H9 (cell line): ENCODE measurements around the gene NPTX2. TPM values are rescaled to one million over a fixed set of nuclear protein-coding genes. Genes with fewer than 3 reads are reported as not detected.

Experiments
- DNase-seq: peaks from one replicate; pipeline ENCODE4 v3.0.0-alpha.2; 2017
- H2AFZ ChIP-seq: one replicate; pipeline ENCODE4 v1.6.1; 2013; ENCODE audit warnings: mild to moderate bottlenecking, low read length, control low read depth, moderate library complexity
- H2AK5ac ChIP-seq: 2 replicates; pipeline ENCODE4 v1.6.1; 2013; ENCODE audit warnings: low read length, control low read depth, mixed read lengths; ENCODE audit not compliant: insufficient read length
- H2BK120ac ChIP-seq: one replicate; pipeline ENCODE4 v1.6.1; 2013; ENCODE audit warnings: low read depth, mild to moderate bottlenecking, low read length, control low read depth, inconsistent platforms; ENCODE audit not compliant: poor library complexity, severe bottlenecking
- H2BK12ac ChIP-seq: 2 replicates; pipeline ENCODE4 v1.6.1; 2013; ENCODE audit warnings: low read length, control low read depth, mixed read lengths, low read depth; ENCODE audit not compliant: insufficient read length
- H2BK15ac ChIP-seq: 2 replicates; pipeline ENCODE4 v1.6.1; 2013; ENCODE audit warnings: low read depth, low read length, control low read depth
- H2BK20ac ChIP-seq: one replicate; pipeline ENCODE4 v1.6.1; 2013; ENCODE audit warnings: low read depth, mild to moderate bottlenecking, low read length, control low read depth, inconsistent platforms; ENCODE audit not compliant: poor library complexity, severe bottlenecking
- H2BK5ac ChIP-seq: 2 replicates; pipeline ENCODE4 v1.6.1; 2013; ENCODE audit warnings: low read length, control low read depth, mixed read lengths; ENCODE audit not compliant: insufficient read length
- H3K14ac ChIP-seq: 2 replicates; pipeline ENCODE4 v1.6.1; 2013; ENCODE audit warnings: low read length, control low read depth; ENCODE audit not compliant: insufficient read depth
- H3K18ac ChIP-seq: 2 replicates; pipeline ENCODE4 v1.6.1; 2013; ENCODE audit warnings: low read depth, mild to moderate bottlenecking, mixed read lengths, low read length, control low read depth; ENCODE audit not compliant: insufficient read length
- H3K23ac ChIP-seq: 2 replicates; pipeline ENCODE4 v1.6.1; 2013; ENCODE audit warnings: low read length, control low read depth, mixed read lengths, low read depth; ENCODE audit not compliant: insufficient read length
- H3K23me2 ChIP-seq: 2 replicates; pipeline ENCODE4 v1.6.1; 2013; ENCODE audit warnings: low read depth, mild to moderate bottlenecking, mixed read lengths, low read length, control low read depth; ENCODE audit not compliant: insufficient read length, poor library complexity, severe bottlenecking
- H3K27ac ChIP-seq: 2 replicates; pipeline ENCODE4 v1.5.1; 2013; ENCODE audit warnings: low read length, control low read depth, mixed read lengths, low read depth; ENCODE audit not compliant: insufficient read length
- H3K27me3 ChIP-seq: 2 replicates; pipeline ENCODE4 v1.6.1; 2013; ENCODE audit warnings: low read length, control low read depth, inconsistent platforms; ENCODE audit not compliant: insufficient read depth
- H3K4ac ChIP-seq: 2 replicates; pipeline ENCODE4 v1.6.1; 2013; ENCODE audit warnings: low read depth, mild to moderate bottlenecking, control low read depth, inconsistent platforms, low read length, moderate library complexity
- H3K4me1 ChIP-seq: 2 replicates; pipeline ENCODE4 v1.6.1; 2013; ENCODE audit warnings: low read length, control low read depth, inconsistent platforms; ENCODE audit not compliant: insufficient read depth
- H3K4me2 ChIP-seq: 2 replicates; pipeline ENCODE4 v1.6.1; 2013; ENCODE audit warnings: low read length, control low read depth, mixed read lengths; ENCODE audit not compliant: insufficient read length, insufficient read depth
- H3K56ac ChIP-seq: 2 replicates; pipeline ENCODE4 v1.6.1; 2013; ENCODE audit warnings: low read depth, mild to moderate bottlenecking, mixed read lengths, low read length, control low read depth; ENCODE audit not compliant: insufficient read length
- H3K79me1 ChIP-seq: 2 replicates; pipeline ENCODE4 v1.6.1; 2013; ENCODE audit warnings: low read depth, mild to moderate bottlenecking, moderate library complexity, low read length, control low read depth, inconsistent platforms; ENCODE audit not compliant: insufficient read depth, poor library complexity, severe bottlenecking
- H3K79me2 ChIP-seq: 2 replicates; pipeline ENCODE4 v1.6.1; 2013; ENCODE audit warnings: low read length, control low read depth, inconsistent platforms; ENCODE audit not compliant: insufficient read depth
- H3K9ac ChIP-seq: 2 replicates; pipeline ENCODE4 v1.6.1; 2013; ENCODE audit warnings: low read length, control low read depth, mixed read lengths; ENCODE audit not compliant: insufficient read length; ENCODE audit errors: extremely low read depth
- H3K9me3 ChIP-seq: one replicate; pipeline ENCODE4 v1.6.1; 2013; ENCODE audit warnings: low read depth, low read length, inconsistent platforms; ENCODE audit not compliant: control insufficient read depth
- H3T11ph ChIP-seq: one replicate; pipeline ENCODE4 v1.6.1; 2013; ENCODE audit warnings: mild to moderate bottlenecking, low read length, control low read depth, inconsistent platforms
- H4K20me1 ChIP-seq: one replicate; pipeline ENCODE4 v1.6.1; 2013; ENCODE audit not compliant: control insufficient read depth, insufficient read length, insufficient read depth
- H4K5ac ChIP-seq: 2 replicates; pipeline ENCODE4 v1.6.1; 2013; ENCODE audit warnings: low read depth, mild to moderate bottlenecking, mixed read lengths, low read length, control low read depth; ENCODE audit not compliant: insufficient read length
- H4K8ac ChIP-seq: replicated peaks from 2 replicates; pipeline ENCODE4 v1.6.1; 2013; ENCODE audit warnings: low read length, control low read depth, mixed read lengths, low read depth; ENCODE audit not compliant: insufficient read length
- H4K91ac ChIP-seq: 2 replicates; pipeline ENCODE4 v1.6.1; 2013; ENCODE audit warnings: low read depth, mild to moderate bottlenecking, moderate library complexity, mixed read lengths, low read length, control low read depth; ENCODE audit not compliant: insufficient read length
- H3K27ac Mint-ChIP-seq, 3 experiments: 2 replicates in 2 of 3; 3 replicates in 1 of 3; pipeline ENCODE4 v1.8.0; 2020 to 2021; ENCODE audit warnings: mixed read lengths in 3 of 3, mild to moderate bottlenecking in 1 of 3, moderate library complexity in 1 of 3
- H3K27me3 Mint-ChIP-seq: 2 replicates; pipeline ENCODE4 v1.8.0; 2021; ENCODE audit warnings: low read depth, mild to moderate bottlenecking, moderate library complexity, mixed read lengths
- H3K36me3 Mint-ChIP-seq, 3 experiments: 2 replicates in 2 of 3; 3 replicates in 1 of 3; pipeline ENCODE4 v1.8.0; 2020 to 2021; ENCODE audit warnings: low read depth in 3 of 3, mixed read lengths in 3 of 3; ENCODE audit not compliant: insufficient read depth in 1 of 3
- H3K4me1 Mint-ChIP-seq, 2 experiments: 2 replicates each; pipeline ENCODE4 v1.8.0; 2020; ENCODE audit warnings: mixed read lengths in 2 of 2
- H3K4me3 Mint-ChIP-seq, 2 experiments: 2 replicates in 1 of 2; 3 replicates in 1 of 2; pipeline ENCODE4 v1.8.0; 2020 to 2021; ENCODE audit warnings: mild to moderate bottlenecking in 2 of 2, mixed read lengths in 2 of 2, moderate library complexity in 1 of 2
- H3K9me3 Mint-ChIP-seq, 2 experiments: 2 replicates in 1 of 2; 3 replicates in 1 of 2; pipeline ENCODE4 v1.8.0; 2020; ENCODE audit warnings: mild to moderate bottlenecking in 2 of 2, mixed read lengths in 2 of 2, moderate library complexity in 1 of 2
- CTCF ChIP-seq: fragments of 200-600 bp; sonication (generic); conservative IDR thresholded peaks from 3 replicates; pipeline ENCODE4 v1.8.0; 2021; ENCODE audit warnings: antibody characterized with exemption, mild to moderate bottlenecking
- WGBS: extraction: QIAGEN DNeasy Blood & Tissue Kit; methylation state at CpG from one replicate; pipeline ENCODE4 v1.1.7; 2013; ENCODE audit warnings: missing lambda C conversion rate, low lambda C conversion rate, mixed read lengths; ENCODE audit not compliant: insufficient read length; ENCODE audit errors: extremely low coverage; 5-methylcytosine and 5-hydroxymethylcytosine counted together
- total RNA-seq: library from RNA; stranded (reverse); gene quantifications from 2 replicates; pipeline ENCODE4 v1.2.1, GENCODE V29; 2021

Gene NPTX2
- total RNA-seq, 1 experiment from 2014 or later = 8.4 TPM

- H4K20me1 ChIP-seq = no peaks in the 10 kb centered on the region
- no peak overlapping the region for H2BK120ac ChIP-seq
- no peaks in the 10 kb centered on the region for H3K4me1 ChIP-seq
- H4K8ac ChIP-seq = no peak overlapping the region
- no peak overlapping the region for H2BK12ac ChIP-seq
- no peaks in the 10 kb centered on the region for H3K9me3 ChIP-seq
- WGBS = no CpG with 5 or more reads among the region's 5 CpGs
- Mint-ChIP-seq H3K4me3 (no peak overlapping the region), H3K9me3 (no peaks in the 10 kb centered on the region), H3K4me1 (peaks cover 0 to 1% of the 10 kb centered on the region in 2 experiments; a peak in 1 of 4 replicates), H3K27ac (no peak overlapping the region), H3K36me3 (no peaks in the 10 kb centered on the region), H3K27me3 (peaks cover 29% of the 10 kb centered on the region)
- H3K9ac ChIP-seq = no peak overlapping the region
- no peak overlapping the region for H4K5ac ChIP-seq
- no peak overlapping the region for H3K23ac ChIP-seq
- no peak overlapping the region for H3K18ac ChIP-seq
- H3K27me3 ChIP-seq = no peaks in the 10 kb centered on the region
- no peak overlapping the region for H3K56ac ChIP-seq
- no peak for DNase-seq
- no peak overlapping the region for H3T11ph ChIP-seq
- H2AK5ac ChIP-seq = no peak overlapping the region
- H3K4me2 ChIP-seq = no peak overlapping the region
- H3K14ac ChIP-seq = no peak overlapping the region
- no peaks in the 10 kb centered on the region for H3K79me2 ChIP-seq
- H2BK20ac ChIP-seq = no peak overlapping the region
- H3K27ac ChIP-seq = no peak overlapping the region
- H2BK15ac ChIP-seq = no peak overlapping the region
- TF ChIP-seq CTCF = no peak
- H2BK5ac ChIP-seq = no peak overlapping the region
- H2AFZ ChIP-seq = no peak overlapping the region
- H4K91ac ChIP-seq = no peak overlapping the region
- H3K23me2 ChIP-seq = no peaks in the 10 kb centered on the region
- no peak overlapping the region for H3K4ac ChIP-seq
- no peaks in the 10 kb centered on the region for H3K79me1 ChIP-seq
Observed at GRCh38 chr7:98655611-98656010, 38.5 kb downstream of the NPTX2 start.
